ENCODE measurements around the gene RABGAP1L.
A peak's percentile ranks its signal among the peaks of the same experiment; 100 is the strongest.

RABGAP1L gene

GRCh38 chr1:174982971-174983689, 823.8 kb downstream of the RABGAP1L start:
- DNase-seq, result peak; percentile 71

GRCh38 chr1:174984952-174985351, 825.6 kb downstream of the RABGAP1L start:
- DNase-seq, result no peak

- DNase-seq, result no peak
Measured at GRCh38 chr1:174988539-174988938, 829.2 kb downstream of the RABGAP1L start.

- DNase-seq, result no peak
Measured at GRCh38 chr1:174988986-174989385, 829.7 kb downstream of the RABGAP1L start.

GRCh38 chr1:174989536-174990220, 830.4 kb downstream of the RABGAP1L start:
- DNase-seq, result no peak

- no peak for DNase-seq
Measured at GRCh38 chr1:174990382-174990999, 831.2 kb downstream of the RABGAP1L start.

GRCh38 chr1:174991473-174991872, 832.2 kb downstream of the RABGAP1L start:
- no peak for DNase-seq

- DNase-seq, result no peak
Measured at GRCh38 chr1:174995121-174995520, 835.8 kb downstream of the RABGAP1L start.

GRCh38 chr1:174995916-174996315, 836.6 kb downstream of the RABGAP1L start:
- DNase-seq, result no peak

GRCh38 chr1:174996476-174996875, 837.2 kb downstream of the RABGAP1L start:
- no peak for DNase-seq

GRCh38 chr1:174997041-174997440, 837.7 kb downstream of the RABGAP1L start:
- DNase-seq, result no peak

GRCh38 chr1:174998569-174999215, 839.4 kb downstream of the RABGAP1L start:
- DNase-seq, result peak; percentile 65

- peak; percentile 98 for DNase-seq
Measured at GRCh38 chr1:174999216-174999935, 840.1 kb downstream of the RABGAP1L start.

- DNase-seq, result no peak
Measured at GRCh38 chr1:174999936-175000696, 840.8 kb downstream of the RABGAP1L start, which contains the start of gene CACYBP. Gene CACYBP, plus strand, starts transcription at chr1:174999947. Its CDS starts 234 bp downstream, at chr1:175000181.

- DNase-seq, result peak; percentile 10
Measured at GRCh38 chr1:175000697-175001187, 841.4 kb downstream of the RABGAP1L start.

GRCh38 chr1:175002910-175003517, 843.7 kb downstream of the RABGAP1L start:
- no peak for DNase-seq

GRCh38 chr1:175003521-175003920, 844.2 kb downstream of the RABGAP1L start:
- DNase-seq, result no peak

- no peak for DNase-seq
Measured at GRCh38 chr1:175005085-175005783, 845.9 kb downstream of the RABGAP1L start.

GRCh38 chr1:175009532-175009931, 850.2 kb downstream of the RABGAP1L start:
- no peak for DNase-seq

- no peak for DNase-seq
Measured at GRCh38 chr1:175013445-175013844, 854.1 kb downstream of the RABGAP1L start.

GRCh38 chr1:175015243-175015642, 855.9 kb downstream of the RABGAP1L start:
- DNase-seq, result no peak

Data from CD4-positive, alpha-beta T cell treated with Interleukin-17A for 4 hours (primary cell).